ENCODE measurements around the gene CCDC120.

Gene CCDC120

DNA sequence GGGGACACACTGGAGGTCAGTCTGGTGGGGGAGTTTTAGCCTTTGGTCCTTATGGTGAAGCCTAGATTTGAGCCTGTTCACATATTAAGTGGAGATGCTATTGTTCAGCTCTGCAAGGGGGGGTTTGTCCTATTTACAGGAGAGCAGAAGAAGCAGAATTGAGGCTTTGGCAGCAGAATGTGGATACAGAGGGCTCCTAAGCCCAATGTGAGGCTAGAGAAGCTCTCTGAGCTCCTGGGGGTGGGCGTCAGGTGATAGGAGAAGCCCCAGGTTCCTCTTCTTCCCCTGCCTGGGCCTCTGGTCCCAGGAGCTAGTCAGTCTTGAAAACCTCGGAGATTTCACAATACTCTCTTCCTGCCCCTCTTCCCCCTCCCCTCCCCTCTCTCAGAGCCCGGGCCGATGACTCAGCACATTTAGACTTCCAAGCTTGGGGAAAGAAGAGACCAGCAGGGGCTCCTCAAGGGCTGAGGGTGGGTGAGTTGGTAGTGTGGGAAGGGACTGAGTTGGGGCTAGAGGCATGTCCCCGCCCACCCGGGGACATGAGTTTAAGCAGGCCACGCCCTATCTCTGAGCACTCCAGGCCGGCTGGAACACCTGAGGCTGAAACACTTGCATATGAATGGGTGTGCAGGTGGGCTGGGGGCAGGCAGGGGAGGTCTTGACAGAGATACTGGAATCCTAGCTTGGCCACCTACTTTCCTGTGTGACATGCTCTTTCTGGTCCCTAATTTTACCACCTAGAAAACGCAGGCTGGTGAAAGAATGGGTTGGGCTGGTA, 19.0 kb upstream of the CCDC120 start:
- no peak for DNase-seq (ENCODE audit: low read depth)
- TF ChIP-seq, protein P1, sequence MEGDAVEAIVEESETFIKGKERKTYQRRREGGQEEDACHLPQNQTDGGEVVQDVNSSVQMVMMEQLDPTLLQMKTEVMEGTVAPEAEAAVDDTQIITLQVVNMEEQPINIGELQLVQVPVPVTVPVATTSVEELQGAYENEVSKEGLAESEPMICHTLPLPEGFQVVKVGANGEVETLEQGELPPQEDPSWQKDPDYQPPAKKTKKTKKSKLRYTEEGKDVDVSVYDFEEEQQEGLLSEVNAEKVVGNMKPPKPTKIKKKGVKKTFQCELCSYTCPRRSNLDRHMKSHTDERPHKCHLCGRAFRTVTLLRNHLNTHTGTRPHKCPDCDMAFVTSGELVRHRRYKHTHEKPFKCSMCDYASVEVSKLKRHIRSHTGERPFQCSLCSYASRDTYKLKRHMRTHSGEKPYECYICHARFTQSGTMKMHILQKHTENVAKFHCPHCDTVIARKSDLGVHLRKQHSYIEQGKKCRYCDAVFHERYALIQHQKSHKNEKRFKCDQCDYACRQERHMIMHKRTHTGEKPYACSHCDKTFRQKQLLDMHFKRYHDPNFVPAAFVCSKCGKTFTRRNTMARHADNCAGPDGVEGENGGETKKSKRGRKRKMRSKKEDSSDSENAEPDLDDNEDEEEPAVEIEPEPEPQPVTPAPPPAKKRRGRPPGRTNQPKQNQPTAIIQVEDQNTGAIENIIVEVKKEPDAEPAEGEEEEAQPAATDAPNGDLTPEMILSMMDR (IDR thresholded peaks at IDR 0.05; ENCODE audit: control insufficient read depth, extremely low read depth, insufficient read depth), result no peak

DNA sequence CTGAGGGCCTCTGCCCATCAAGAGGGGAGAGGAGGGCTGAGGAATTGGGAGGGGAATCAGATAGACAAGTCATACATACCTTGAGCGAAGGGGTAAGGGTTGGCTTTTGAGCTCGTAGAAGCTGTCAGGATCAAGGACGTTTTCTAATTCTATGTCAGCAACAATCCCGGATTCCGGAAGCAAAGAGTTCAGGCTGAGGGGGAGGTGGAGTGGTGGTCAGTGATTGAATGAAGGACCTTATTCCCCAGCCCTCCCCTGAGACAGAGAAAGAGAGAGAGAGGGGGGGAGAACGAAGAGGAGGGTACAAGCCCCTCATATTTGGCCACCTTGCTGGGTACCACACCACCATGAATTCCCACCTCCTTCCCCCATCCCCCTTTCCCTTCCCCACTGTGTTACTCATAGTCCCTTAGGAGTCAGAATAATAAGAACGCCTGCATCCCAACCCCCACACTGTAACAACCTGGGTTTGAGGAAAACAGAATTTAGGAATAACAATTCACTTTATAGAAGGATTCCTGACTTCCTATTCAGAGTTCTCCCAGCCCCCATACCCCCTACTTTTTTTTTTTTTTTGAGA, 18.3 kb upstream of the CCDC120 start:
- H3K4me3 ChIP-seq (ENCODE audit: low read depth, low read length), result no peak overlapping the region
- no peak for DNase-seq (ENCODE audit: low read depth)
- TF ChIP-seq, protein P1 (IDR thresholded peaks at IDR 0.05; ENCODE audit: control insufficient read depth, extremely low read depth, insufficient read depth), result no peak

More for the DNA sequence above, 19.0 kb upstream of the CCDC120 start:
- H3K4me3 ChIP-seq (ENCODE audit: low read depth, low read length), result no peak overlapping the region

DNA sequence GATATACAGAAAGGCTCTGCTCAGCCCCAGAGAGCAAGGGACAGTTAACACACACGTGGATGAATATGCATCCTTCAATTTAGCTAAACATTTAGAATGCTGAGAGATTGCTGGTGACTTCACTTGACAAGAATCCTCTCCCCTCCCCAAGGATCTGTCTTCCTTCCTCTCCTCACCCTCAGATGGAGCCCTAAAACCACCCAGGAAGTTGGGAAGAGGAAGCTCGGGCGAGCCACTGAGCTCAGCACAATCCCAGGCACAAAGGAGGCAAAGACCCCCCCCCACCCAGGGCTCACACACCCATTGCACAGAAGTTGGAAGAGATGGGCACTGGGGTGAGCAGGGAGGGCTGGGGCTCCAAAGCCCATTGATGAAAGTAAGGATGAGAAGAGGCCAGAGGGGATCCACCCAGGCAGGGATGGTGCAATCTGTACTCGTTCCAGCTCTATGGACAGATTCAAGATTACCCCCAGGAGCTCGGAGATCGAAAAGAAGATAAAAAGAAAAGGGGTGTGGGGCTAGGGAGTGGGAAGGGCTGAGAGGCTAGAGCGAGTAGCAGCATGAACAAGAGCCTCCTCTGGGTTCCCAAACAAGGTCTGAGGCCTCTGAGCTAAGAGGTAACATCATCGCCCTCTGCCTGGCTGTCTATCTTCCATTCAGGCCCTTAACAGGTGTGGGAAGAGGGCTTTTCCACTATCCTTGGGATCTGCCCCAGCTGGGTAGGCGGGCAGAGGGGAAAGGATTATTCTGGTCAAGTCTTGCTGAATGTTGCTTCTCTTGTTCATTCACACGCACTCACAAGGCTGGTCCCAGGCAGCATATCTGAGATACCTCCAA, 16.8 kb upstream of the CCDC120 start:
- H3K4me3 ChIP-seq (ENCODE audit: low read depth, low read length), result peak overlapping the region; percentile 72
- no peak for DNase-seq (ENCODE audit: low read depth)
- TF ChIP-seq, protein P1 (IDR thresholded peaks at IDR 0.05; ENCODE audit: control insufficient read depth, extremely low read depth, insufficient read depth), result no peak

GRCh38 chrX:49042581-49043219, 16.1 kb upstream of the CCDC120 start:
- H3K4me3 ChIP-seq (ENCODE audit: low read depth, low read length), result peak overlapping the region; percentile 72
- TF ChIP-seq, protein P1 (IDR thresholded peaks at IDR 0.05; ENCODE audit: control insufficient read depth, extremely low read depth, insufficient read depth), result no peak
- no peak for DNase-seq (ENCODE audit: low read depth)

DNA sequence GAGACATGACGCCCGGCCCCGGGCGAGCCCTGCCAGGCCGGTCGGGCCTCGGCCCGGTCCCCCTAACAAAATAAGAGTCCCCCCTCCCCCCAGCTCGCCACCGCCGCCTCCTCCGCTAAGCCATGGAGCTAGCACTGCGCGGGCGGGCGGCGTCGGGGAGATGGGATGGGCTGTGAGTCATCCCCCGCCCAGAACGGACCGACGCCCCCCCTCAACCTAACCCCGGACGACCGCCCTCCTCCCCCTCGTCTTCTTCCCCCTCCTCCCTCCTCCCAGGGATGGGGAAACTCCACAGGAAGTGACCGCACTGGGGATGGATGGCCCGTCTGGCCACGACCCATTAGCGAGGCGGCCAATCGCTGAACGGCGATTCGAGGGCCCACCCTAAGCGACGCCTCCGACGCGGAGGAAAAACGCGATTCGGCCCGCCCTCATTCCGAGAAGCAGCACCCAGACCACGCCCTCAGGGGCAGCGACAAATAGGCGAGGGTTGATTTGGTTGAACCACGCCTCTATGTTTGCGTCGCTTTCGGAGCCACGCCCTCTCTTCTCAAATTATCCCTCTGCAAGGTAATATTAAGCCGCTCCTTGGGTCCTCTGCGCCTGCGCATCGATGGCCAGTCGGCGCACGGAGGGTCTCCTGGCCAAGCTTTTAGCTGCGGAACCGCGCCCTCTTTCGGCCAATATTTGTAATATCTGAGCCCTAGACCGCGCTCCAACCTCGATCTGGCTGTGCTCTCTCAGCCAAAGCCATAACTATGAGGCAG, 15.4 kb upstream of the CCDC120 start, which contains the start of gene TFE3:
Gene TFE3, minus strand, starts transcription at position 138 of the 767 bp plus-strand sequence. Its CDS starts 131 bp downstream, at position 7.
- TF ChIP-seq, protein P1 (IDR thresholded peaks at IDR 0.05; ENCODE audit: control insufficient read depth, extremely low read depth, insufficient read depth), result peak; percentile 63
- DNase-seq (ENCODE audit: low read depth), result peak; percentile 97
- peak within 1 kb of the TSS; percentile 72 for H3K4me3 ChIP-seq (ENCODE audit: low read depth, low read length)

- H3K4me3 ChIP-seq (ENCODE audit: low read depth, low read length), result peak overlapping the region; percentile 44
- DNase-seq (ENCODE audit: low read depth), result no peak
- TF ChIP-seq, protein P1 (IDR thresholded peaks at IDR 0.05; ENCODE audit: control insufficient read depth, extremely low read depth, insufficient read depth), result no peak
These were observed 14.9 kb upstream of the CCDC120 start for GRCh38 chrX:49043987-49044281.
